Right hindlimb (tissue), 1 donor: ENCODE results near the gene SYNCRIP.
A peak's percentile ranks its signal among the peaks of the same experiment; 100 is the strongest.
"Not testable (repeated sequence)": the region's sequence is repeated elsewhere in the genome, so short reads cannot be mapped to it uniquely, and the experiment has no call there.

Experiments used
- DNase-seq: peaks from one replicate; pipeline ENCODE4 v3.0.0-alpha.2; 2018

SYNCRIP gene

DNA sequence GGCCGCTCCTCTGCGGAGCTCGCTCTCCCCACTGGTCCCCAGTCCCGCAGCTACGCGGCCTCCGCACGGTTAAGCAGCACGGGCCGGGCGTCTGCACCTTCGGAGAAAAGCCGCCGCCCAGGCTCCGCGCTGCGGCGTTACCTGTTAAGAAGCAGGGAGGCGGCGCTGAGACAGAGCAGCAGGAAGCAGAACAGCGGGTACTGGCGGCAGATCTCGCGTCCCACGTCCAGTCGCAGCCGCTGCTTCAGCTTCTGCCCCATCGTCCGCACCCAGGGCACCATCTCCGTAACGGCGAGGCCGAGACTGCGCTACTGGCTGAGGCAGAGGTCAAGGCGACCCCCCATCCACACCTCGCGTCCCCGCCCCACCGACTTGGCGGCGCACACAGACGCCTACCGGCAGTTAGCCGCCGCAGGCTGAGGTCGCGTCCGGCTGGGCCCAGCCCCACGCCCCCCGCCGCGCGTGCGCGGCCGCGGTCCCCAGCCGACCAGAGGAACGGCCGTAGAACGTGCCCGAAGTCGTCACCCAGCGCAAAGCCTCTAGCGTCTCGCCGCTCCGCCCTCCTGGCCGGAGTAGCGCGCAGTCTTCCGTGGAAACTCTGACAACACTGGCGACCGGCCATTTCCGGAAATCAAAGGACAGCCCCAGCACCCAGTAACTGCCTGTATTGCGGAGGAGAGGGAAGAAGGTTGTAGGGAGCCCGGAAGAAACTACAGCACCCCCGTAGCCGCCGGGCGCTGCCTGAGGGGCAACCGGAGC, 49.1 kb downstream of the SYNCRIP start, which contains the start of gene SNX14:
Gene SNX14 (minus strand): TSS at position 421 of the 759 bp plus-strand sequence. CDS start 140 bp downstream, at position 281.
- peak; percentile 96 for DNase-seq

GRCh38 chr6:85592033-85592432, 50.7 kb downstream of the SYNCRIP start:
- no peak for DNase-seq

DNA sequence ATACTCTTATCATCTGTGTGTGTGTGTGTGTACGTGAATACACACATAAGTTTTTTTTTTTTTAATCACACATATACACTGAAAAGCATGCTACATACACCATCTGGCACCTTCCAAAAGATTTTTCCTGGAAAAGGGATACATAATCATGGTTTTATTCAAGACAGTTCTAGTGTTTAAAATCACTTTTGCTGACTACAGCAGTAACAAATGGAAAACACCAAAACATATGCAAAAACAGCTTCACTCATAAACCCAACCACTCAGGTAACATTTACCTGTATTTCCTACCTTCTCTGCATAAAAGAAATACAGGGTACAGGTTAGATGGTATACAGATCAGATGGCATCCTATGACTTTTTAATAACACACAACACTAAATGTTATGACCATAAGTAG, 51.5 kb downstream of the SYNCRIP start:
- no peak for DNase-seq

DNA sequence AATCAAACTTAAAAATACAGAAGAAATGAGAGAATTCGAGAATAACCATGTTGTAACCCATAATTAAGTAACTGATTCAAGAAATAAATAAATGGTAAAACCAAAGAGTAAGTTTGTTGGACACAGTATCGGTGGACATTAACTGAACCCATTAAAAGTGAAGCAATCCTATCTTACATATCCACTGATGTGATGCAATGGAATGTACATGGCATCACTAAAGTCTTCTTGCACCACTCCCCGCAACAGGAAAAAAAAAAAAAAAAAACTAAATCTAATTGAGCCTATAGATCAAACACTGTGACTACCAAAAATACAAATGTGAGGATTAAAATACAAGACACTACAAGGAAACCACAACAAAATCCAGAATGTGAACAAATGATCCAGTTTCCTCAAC, 56.9 kb downstream of the SYNCRIP start:
- DNase-seq = no peak

DNA sequence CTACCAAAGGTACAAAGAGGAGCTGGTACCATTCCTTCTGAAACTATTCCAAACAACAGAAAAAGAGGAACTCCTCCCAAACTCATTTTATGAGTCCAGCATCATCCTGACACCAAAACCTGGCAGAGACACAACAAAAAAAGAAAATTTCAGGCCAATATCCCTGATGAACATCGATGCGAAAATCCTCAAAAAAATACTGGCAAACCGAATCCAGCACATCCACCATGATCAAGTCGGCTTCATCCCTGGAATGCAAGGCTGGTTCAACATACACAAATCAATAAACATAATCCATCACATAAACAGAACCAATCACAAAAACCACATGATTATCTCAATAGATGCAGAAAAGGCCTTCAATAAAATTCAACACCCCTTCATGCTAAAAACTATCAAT, 59.9 kb downstream of the SYNCRIP start:
- not testable (repeated sequence) for DNase-seq

GRCh38 chr6:85581572-85581971, 61.1 kb downstream of the SYNCRIP start:
- DNase-seq = no peak

GRCh38 chr6:85580878-85581267, 61.8 kb downstream of the SYNCRIP start:
- DNase-seq = no peak

DNA sequence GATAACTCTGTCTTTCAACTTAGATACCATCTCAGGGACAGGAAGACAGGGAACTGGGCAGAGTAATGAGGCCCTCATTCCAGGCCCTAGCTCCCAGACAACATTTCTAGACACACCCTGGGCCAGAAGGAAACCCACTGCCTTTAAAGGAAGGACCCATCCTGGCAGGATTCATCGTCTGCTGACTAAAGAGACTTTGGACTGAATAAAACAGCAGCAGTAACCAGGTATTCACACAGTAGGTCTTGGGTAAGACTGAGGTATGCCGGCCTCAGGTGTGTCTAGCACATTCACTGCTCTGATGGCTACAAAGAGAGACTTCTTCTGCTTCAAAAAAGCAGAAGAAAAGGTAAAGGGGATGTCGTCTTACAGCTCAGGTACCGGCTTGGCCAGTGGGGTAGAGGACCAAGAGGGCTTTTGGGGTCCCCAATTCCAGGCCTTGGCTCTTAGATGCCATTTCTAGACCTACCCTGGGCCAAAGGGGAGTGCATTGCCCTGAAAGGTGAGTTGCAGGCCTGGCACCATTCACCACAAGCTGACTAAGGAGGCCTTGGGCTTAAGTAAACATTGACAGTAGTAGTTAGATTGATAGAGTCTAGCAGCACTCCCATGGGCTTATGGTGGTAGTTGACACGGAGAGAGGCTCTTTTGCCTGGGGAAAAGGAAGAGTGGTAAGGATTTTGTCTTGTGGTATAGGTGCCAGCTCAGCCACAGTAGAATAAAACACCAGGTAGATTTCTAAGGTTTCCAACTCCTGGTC, 62.4 kb downstream of the SYNCRIP start:
- no peak for DNase-seq

DNA sequence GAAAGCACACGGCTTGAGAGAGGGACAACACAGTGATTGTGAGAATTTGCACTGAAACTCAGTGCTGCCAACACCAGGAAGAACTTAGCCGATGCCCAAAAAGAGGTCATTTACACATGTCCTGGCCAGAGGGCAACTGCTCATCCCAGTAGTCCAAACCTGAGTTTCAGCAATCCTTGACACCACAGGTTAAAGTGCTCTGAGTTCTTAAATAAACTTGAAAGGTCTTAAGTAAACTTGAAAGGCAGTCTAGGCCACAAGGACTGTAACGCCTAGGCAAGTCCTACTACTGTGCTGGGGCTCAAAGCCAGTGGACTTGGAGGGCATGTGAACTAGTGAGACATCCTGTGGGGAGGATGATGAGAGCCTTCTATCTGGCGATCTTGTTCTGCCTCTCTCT, 63.1 kb downstream of the SYNCRIP start:
- DNase-seq = no peak

GRCh38 chr6:85576476-85576875, 66.2 kb downstream of the SYNCRIP start:
- DNase-seq = no peak

GRCh38 chr6:85574932-85575598, 67.6 kb downstream of the SYNCRIP start:
- no peak for DNase-seq

DNA sequence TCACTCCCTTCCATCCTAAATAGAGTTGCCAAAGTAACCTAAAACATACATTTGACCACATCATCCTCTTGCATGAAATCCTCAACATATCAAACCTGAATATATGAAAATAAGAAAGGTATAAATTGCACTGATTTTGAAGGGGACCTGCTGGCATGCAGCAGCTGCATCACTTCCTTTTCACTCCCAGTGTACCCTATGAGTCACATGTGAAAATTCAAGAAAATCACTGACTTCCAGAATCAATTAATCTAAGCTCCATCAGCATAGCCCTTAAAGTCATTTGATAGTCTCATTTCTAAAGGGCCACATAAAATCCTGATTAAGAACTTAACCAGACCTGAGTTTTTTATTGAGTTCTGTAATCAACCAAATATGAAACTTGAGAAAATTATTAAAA, 73.4 kb downstream of the SYNCRIP start:
- no peak for DNase-seq

DNA sequence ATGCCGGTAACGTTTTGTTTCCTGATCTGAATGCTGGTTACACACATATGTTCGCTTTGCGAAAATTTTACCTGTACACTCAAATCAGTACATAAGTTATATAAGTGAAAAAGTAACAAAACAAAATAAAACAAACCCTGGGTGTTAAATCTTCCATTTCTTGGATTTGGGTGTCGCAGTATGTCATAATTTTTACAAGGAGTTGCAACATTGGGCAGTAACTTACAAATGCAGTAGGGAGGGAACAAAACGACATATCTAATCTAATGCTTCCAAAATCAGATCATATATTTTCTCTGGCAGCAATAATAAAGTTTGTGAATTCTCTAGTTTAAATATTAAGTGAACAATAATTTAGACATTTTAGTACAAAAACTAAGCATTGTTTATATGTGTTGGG, 74.3 kb downstream of the SYNCRIP start:
- DNase-seq = no peak

- no peak for DNase-seq
Observed at GRCh38 chr6:85565736-85566135, 77.0 kb downstream of the SYNCRIP start.

DNA sequence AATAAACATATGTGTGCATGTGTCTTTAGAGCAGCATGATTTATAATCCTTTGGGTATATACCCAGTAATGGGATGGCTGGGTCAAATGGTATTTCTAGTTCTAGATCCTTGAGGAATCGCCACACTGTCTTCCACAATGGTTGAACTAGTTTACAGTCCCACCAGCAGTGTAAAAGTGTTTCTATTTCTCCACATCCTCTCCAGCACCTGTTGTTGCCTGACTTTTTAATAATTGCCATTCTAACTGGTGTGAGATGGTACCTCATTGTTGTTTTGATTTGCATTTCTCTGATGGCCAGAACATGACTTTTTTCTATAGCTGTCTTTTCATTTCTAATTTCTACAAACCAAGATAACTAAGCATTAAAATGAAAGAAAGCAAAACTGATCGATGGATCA, 78.5 kb downstream of the SYNCRIP start:
- DNase-seq = not testable (repeated sequence)
